Embryonic facial prominence (tissue), 1 donor: ENCODE results near the gene NDOR1.

Experiments
- DNase-seq: peaks from one replicate; pipeline ENCODE4 v3.0.0-alpha.2; 2016; ENCODE audit errors: extremely low spot score

The NDOR1 gene

DNA sequence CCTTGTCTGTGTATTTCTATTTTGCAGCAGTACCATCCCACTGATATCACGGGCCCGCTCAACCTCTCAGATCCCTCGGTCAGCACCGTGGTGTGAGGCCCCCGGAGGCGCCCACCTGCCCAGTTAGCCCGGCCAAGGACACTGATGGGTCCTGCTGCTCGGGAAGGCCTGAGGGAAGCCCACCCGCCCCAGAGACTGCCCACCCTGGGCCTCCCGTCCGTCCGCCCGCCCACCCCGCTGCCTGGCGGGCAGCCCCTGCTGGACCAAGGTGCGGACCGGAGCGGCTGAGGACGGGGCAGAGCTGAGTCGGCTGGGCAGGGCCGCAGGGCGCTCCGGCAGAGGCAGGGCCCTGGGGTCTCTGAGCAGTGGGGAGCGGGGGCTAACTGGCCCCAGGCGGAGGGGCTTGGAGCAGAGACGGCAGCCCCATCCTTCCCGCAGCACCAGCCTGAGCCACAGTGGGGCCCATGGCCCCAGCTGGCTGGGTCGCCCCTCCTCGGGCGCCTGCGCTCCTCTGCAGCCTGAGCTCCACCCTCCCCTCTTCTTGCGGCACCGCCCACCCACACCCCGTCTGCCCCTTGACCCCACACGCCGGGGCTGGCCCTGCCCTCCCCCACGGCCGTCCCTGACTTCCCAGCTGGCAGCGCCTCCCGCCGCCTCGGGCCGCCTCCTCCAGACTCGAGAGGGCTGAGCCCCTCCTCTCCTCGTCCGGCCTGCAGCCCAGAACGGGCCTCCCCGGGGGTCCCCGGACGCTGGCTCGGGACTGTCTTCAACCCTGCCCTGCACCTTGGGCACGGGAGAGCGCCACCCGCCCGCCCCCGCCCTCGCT, 37.5 kb upstream of the NDOR1 start:
- DNase-seq: no peak

- no peak for DNase-seq
Observed at GRCh38 chr9:137168573-137168903, 37.0 kb upstream of the NDOR1 start.

DNA sequence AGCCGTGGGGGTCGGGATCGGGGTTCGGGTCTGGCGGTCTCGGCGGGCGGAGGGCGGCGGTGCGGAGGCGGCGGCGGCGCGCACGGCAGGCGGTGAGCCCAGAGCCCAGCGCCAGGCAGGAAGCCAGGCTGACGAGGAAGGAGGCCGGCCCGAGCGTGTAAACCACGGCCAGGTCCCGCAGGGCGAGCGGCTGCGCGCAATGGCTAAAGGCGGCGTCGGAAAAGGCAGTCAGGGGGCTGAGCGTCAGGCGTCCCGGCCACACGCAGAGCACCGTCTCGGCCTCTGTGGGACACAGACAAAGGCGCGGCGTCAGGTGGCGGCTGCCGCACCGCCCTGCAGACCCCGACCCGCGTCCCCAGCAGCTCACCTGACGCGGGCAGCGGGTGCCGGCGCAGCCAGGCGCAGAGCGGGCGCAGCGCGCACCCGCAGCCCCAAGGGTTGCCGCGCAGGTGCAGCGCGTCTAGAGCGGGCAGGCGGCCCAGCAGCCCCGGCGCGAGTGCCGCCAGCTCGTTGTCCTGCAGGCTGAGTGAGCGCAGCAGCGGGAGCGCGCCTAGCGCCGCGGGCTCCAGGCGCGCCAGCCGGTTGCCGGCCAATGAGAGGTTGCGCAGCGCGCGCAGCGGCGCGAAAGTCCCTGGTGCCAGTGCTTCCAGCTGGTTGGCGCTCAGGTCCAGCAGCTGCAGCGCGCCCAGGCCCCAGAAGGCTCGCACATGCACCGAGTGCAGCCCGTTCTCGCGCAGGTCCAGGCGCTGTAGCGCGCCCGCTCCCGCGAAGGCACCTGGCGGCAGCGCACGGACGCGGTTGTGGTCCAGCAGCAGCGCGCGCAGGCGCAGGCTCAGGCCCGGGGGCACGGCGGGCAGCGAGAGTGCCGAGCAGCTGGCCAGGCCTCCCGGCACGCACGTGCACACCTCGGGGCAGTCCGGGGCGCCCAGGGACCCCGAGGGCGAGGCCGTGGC, 36.3 kb upstream of the NDOR1 start:
- no peak for DNase-seq

- no peak for DNase-seq
Observed at GRCh38 chr9:137169896-137170358, 35.6 kb upstream of the NDOR1 start, which contains the start of gene LRRC26. TSS of gene LRRC26 (minus strand) at chr9:137170051. CDS start at chr9:137169943, 108 bp downstream.

GRCh38 chr9:137170486-137171148, 34.9 kb upstream of the NDOR1 start:
- DNase-seq: no peak

GRCh38 chr9:137171149-137171900, 34.2 kb upstream of the NDOR1 start:
- DNase-seq: no peak

DNA sequence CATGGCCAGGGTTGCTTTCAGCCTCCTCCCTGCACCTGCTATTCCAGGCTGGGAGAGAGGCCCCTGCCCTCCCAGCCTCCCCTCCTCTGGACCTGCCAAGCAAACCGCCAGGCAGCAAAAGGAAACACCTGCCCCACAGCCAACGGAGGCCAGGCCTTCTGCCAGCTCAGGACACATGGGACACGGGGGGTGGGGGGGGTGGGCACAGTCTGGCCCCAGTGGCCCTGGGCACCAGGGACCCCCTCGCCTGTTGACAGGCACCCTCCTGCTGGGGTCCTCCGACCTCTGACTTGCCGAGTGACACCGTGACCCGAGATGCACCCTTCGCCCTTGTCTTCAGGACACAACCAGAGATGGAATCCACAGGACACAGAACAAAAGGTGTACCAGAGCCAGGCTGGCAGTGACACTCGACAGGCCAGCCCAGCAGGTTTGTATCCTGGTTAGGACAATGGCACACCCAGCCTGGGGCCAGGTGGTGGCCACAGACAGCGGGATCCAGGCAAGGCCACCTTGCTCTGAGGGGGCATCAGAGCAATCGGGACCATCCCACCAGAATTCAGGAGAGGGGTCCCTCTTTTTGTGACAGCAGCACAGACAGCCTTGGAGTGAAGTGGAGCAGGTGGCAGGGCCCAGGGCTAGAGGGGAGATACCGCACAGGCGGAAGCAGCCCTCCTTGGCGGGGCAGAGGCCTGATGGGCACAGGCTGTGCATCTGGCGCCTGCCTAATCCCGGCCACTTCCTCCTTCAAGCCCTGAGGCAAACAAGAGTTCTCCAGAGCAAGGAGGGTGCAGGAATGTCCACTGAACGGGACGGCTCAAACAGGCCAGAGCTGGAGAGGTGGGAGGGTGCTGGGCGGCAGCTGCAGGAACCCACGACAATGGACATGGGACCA, 32.4 kb upstream of the NDOR1 start:
- DNase-seq: no peak

GRCh38 chr9:137173796-137174664, 31.5 kb upstream of the NDOR1 start:
- DNase-seq: no peak

DNA sequence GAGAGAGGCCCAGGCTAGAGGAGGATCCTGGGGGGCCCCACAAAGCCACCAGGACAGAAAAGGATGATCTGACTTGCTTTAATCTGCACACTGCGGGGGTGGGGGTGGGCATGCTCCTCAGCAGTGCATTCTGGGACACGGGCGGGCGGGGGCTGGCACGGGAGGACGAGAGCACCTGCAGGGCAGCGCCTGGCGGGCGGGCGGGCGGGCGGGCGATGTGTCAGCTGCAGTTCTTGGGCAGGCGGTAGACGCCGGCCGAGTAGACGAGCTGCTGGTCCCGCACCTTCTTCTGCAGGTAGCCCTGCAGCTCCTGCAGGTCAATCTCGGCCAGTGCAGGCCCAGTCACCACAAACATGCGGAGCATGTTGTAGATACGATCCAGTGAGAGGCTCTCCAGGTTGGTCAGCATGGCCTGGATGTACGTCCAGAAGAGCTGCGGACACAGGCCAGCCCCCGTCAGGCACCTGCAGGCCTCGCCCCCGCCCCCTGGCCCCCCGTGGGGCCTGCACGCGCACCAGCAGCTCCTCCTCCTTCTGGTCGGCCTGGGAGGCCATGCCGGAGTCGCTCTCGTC, 30.7 kb upstream of the NDOR1 start:
- no peak for DNase-seq

- no peak for DNase-seq
Observed at GRCh38 chr9:137175345-137175961, 30.0 kb upstream of the NDOR1 start.

GRCh38 chr9:137176302-137177182, 29.0 kb upstream of the NDOR1 start:
- DNase-seq: no peak

GRCh38 chr9:137178201-137178938, 27.1 kb upstream of the NDOR1 start:
- no peak for DNase-seq

DNA sequence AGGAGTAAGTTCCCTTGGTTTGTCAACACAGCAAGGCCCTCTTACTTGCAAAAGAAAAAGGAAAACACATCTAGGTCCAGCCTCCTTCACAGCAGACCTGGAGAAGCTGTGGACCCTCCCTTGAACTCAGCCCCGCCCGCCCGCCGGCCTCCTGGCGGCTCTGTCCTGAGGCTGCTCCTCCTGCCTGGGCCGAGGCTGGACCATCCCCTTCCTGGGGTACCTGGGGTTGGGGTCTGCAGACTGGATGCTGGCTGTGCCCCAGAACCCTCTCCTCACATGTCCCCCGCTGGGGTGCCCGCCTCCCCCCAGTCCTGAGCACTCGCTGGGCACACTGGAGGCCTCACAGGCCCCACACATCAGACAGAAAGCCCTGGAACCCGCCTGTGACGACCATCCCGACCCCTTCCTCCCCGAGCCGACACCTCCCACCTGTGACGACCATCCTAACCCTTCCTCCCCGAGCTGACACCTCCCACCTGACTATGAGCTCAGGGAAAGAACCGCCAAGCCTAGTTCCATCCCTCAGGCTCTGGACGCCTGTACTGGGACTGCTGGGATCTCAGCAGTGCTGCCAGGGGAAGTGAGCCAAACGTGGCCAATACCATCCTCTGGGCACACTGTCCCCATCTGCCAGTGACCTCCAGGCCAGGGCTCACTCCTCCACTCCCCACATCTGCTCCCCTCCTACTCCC, 26.4 kb upstream of the NDOR1 start:
- no peak for DNase-seq

DNA sequence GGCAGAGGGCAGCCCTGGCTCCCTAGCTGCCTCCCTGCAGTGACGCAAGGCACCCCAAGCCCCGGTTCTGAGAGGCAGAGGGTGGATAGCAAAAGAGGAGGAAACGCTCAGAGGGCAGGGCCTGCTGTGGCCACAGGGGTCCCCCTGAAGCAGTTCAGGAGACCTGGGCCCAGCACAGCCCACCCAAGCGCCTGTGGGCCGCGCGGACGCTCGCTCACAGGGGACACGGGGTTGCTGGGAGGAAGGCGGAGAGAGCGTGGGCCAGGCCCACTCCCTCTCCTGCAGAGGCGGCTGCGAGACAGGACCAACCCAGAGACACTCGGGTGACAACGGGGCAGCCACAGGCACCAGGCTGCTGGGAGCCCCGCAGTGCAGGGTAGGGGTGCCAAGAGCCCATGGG, 25.7 kb upstream of the NDOR1 start:
- DNase-seq: no peak

- DNase-seq: no peak
Observed at GRCh38 chr9:137180491-137180890, 25.0 kb upstream of the NDOR1 start.

DNA sequence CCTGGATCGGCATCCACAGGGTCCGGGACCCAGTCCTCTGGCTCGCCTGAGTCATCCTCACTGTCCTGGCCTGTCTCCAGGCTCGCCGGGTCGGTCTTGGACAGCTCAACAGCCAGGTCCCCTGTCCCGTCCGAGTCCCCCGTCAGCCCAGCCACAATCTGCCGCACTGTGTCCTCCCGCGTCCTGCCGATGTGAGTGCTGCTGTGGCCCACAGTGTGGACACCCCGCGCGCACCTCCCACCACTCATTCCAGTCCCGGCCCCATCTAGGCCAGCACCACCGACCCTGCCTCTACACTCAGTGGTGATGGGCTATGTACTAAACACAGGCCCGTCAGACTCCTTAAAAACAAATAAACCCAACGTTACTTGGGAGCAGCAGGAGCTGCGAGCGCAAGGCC, 23.8 kb upstream of the NDOR1 start:
- no peak for DNase-seq
